HG03280 (cell line): ENCODE measurements around the gene EVA1C.
"Not testable (repeated sequence)": the region's sequence is repeated elsewhere in the genome, so short reads cannot be mapped to it uniquely, and the experiment has no call there.

Source experiments
- ATAC-seq: cut with Tn5 transposase; IDR thresholded peaks from one replicate; pipeline ENCODE4 v1.9.1; 2021; ENCODE audit warnings: mild to moderate bottlenecking, moderate library complexity; ENCODE audit not compliant: unreplicated experiment

Gene EVA1C

GRCh38 chr21:32494934-32495709, 82.6 kb downstream of the EVA1C start:
- ATAC-seq, result no peak

GRCh38 chr21:32496568-32496967, 84.1 kb downstream of the EVA1C start:
- ATAC-seq, result no peak

- no peak for ATAC-seq
Observed at GRCh38 chr21:32499249-32500055, 86.9 kb downstream of the EVA1C start.

DNA sequence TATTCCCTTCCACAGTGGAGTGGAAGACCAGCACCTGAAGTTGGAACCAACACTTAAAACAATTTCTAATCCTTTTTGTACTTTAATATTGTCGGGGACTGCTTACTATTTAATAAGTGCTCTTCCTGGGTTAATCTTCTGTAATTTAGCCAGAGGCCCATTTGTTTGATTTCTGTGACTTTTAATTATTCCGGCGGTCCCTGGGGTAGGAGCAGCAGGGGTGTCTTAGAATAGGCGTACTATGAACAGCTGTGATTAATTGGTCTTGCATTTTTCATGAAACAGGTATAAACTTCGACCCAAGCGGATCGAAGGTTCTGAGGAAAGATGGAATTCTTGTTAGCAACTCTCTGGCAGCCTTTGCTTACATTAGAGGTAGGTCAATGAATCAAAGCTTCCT, 91.1 kb downstream of the EVA1C start:
- ATAC-seq, result not testable (repeated sequence)

DNA sequence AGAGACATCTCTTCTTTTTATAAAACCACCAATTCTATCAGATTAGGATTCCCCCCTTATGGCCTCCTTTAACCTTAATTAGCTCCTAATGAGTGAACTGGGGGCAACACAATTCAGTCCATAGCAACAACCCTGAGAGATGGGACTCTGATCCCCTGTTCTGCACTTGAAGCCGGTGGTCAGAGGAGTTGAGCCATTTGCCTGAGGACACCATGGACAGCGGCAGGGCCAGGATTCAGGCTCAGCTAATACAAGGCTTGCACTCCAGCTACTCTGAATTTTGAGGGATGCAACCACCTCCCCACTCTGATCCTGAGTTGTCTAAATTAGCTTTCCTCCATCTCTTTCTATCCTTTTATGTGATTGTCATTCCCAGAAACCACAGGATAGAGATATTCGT, 93.3 kb downstream of the EVA1C start:
- ATAC-seq, result not testable (repeated sequence)

GRCh38 chr21:32506411-32506965, 94.0 kb downstream of the EVA1C start:
- ATAC-seq, result not testable (repeated sequence)

DNA sequence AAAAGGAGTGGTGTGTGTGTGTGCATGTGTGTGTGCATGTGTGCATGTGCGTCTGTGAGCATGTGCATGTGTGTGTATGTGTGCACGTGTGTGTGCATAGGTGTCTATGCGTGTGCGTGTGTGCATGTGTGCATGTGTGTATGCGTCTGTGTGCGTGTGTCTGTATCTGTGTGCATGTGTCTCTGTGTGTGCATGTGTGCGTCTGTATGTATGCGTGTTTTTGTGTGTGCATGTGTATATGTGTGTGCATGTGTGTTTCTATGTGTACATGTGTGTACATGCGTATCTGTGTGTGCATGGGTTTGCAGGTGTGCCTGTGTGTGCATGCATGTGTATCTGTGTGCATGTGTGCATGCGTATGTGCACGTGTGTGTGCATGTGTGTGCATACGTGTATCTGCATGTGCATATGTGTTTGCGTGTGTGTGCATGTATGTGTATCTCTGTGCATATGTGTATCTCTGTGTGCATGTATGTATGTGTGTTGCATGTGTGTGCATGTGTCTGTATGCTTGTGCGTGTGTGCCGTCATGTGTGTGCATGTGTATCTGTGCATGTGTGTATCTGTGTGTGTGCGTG, 94.9 kb downstream of the EVA1C start:
- no peak for ATAC-seq

DNA sequence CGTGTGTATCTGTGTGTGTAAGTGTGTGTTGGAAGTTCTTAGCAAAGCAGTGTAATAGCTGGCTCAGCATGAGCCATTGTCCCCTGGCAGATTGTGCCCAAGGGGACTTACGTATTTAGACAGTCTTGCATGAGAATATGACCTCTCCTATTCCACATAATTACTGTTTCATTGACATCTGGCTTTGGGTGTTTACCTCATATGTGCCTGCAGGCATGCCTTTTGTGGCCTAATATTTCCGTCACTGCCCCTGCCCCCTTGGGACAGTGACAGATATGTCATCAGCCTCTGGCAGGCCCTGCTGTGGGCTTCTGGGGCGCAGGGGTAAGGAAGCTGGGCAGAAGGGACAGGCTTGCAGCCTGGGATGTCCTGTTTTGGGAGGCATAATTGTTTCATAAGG, 95.5 kb downstream of the EVA1C start:
- ATAC-seq, result not testable (repeated sequence)

DNA sequence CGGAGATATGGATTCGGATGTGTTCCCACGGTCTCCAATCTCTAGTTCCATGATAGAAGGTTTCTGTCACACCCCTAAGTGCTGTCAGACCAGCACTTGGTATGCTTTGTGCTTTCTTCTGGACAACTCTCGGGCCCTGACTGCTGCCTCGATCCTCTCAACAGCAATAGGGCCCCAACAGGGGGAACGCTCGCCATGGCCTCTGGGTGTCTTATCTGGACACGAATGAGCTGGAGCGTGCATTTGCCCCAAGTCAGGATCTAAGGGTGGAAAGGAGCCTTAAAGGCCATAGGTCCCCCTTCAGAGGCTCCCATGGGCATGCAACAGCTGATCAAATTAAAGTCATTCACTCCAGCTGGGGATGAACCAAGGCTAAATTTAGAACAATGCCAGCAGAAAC, 96.1 kb downstream of the EVA1C start:
- no peak for ATAC-seq

- ATAC-seq, result not testable (repeated sequence)
Observed at GRCh38 chr21:32508975-32509374, 96.5 kb downstream of the EVA1C start.

DNA sequence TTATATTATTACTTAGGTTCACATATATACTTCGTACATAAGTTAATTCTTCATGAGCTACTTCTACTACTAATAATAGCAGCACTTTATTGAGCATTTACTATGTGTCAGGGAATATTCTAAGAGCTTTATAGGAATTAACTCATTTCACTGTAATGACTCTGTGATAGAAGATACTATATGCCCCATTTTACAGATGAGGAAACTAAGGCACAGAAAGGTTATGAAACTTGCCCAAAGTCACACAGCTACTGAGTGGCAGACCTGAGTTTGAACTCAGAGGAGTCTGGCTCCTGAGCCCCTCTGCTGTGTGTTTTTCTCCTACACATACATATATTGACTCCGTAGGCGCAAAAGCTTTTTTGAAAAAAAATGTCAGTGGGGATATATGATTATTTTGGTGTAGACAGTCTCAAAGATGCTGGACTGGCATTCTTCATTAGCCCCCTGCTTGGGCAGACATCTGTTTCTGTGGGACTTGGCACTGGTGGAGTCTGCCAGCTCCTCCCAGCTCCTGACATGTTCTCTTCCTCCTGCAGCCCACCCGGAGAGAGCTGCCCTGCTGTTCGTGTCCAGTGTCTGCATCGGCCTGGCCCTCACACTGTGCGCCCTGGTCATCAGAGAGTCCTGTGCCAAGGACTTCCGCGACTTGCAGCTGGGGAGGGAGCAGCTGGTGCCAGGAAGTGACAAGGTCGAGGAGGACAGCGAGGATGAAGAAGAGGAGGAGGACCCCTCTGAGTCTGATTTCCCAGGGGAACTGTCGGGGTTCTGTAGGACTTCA, 102.0 kb downstream of the EVA1C start:
- no peak for ATAC-seq

GRCh38 chr21:32515874-32516273, 103.4 kb downstream of the EVA1C start:
- ATAC-seq, result no peak

DNA sequence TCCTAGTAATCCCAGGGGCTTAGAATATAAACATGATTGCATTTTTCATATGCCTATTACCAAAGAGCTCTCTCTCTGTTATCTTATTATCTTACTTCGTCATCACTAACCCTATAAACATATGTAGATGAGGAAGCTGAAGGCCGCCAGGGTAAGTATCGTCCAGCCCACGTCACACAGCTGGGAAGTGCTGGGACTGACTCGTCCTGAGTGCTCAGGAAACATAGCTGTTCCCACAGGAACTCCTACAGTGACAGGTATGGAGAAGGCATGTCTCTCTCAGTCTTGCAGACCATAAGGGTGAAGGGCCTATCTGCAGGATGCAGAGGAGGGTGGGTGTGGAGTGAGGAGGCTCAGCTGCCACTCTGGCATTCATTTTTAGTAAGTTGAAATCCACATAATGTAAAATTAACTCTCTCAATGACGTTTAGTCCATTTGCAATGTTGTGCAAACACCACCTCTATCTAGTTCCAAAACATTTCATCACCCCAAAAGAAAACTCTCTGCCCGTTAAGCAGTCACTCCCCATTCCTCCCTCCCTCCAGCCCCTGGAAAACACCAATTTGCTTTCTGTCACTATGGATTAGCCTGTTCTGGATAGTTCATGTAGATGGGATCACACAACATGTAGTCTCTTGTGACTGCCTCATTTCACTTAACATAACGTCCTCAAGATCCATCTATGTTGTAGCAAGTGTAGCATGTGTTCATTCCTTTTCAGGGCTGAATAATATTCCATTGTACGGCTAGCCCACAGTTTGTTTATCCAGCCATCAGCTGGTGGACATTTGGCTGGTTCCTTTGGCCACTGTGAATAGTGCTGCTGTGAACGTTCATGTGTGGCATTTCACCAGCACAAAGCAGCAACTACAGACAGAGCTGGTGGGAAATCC, 104.5 kb downstream of the EVA1C start:
- ATAC-seq, result no peak

GRCh38 chr21:32519945-32520874, 107.7 kb downstream of the EVA1C start:
- ATAC-seq, result no peak

GRCh38 chr21:32520875-32521735, 108.6 kb downstream of the EVA1C start:
- no peak for ATAC-seq

GRCh38 chr21:32521736-32522355, 109.3 kb downstream of the EVA1C start:
- ATAC-seq, result no peak

- no peak for ATAC-seq
Observed at GRCh38 chr21:32523463-32523862, 111.0 kb downstream of the EVA1C start.
